GM06990 (cell line): ENCODE measurements around the gene ZNF436.

Experiments used
- DNase-seq: peaks from one replicate; pipeline ENCODE4 v3.0.0-alpha.2; 2011; ENCODE audit not compliant: insufficient read length; ENCODE audit errors: extremely low read depth
- H3K27me3 ChIP-seq: replicated peaks from 2 replicates; pipeline ENCODE4 v1.6.0; 2011; ENCODE audit warnings: low read length; ENCODE audit not compliant: control insufficient read depth, insufficient read depth
- H3K36me3 ChIP-seq: 2 replicates; pipeline ENCODE4 v1.5.1; 2011; ENCODE audit warnings: low read length; ENCODE audit not compliant: control insufficient read depth, insufficient read depth
- H3K4me3 ChIP-seq: replicated peaks from 2 replicates; pipeline ENCODE4 v1.5.1; 2011; ENCODE audit warnings: low read depth, mild to moderate bottlenecking, control low read depth, low read length
- CTCF ChIP-seq: IDR thresholded peaks from 2 replicates; pipeline ENCODE4 v1.5.1; 2011; ENCODE audit warnings: low read length, control low read depth, mild to moderate bottlenecking, inconsistent platforms; ENCODE audit not compliant: insufficient read depth, poor library complexity, severe bottlenecking

Gene ZNF436

GRCh38 chr1:23392125-23392855 is 22.7 kb upstream of the ZNF436 start:
- TF ChIP-seq CTCF: no peak
- Histone ChIP-seq H3K4me3 (no peak overlapping the region), H3K27me3 (peaks cover 1% of the 10 kb centered on the region), H3K36me3 (no peaks in the 10 kb centered on the region)
- DNase-seq: no peak

- H3K27me3 ChIP-seq: peaks cover 1% of the 10 kb centered on the region
- no peak overlapping the region for H3K4me3 ChIP-seq
- H3K36me3 ChIP-seq: no peaks in the 10 kb centered on the region
- DNase-seq: no peak
- TF ChIP-seq CTCF: no peak
Observed at GRCh38 chr1:23389837-23390321, 20.2 kb upstream of the ZNF436 start.

- no peak for TF ChIP-seq CTCF
- Histone ChIP-seq H3K36me3 (no peaks in the 10 kb centered on the region), H3K27me3 (peaks cover 1% of the 10 kb centered on the region), H3K4me3 (no peak overlapping the region)
- no peak for DNase-seq
Observed at GRCh38 chr1:23387494-23387893, 17.9 kb upstream of the ZNF436 start.

GRCh38 chr1:23385119-23385621 is 15.5 kb upstream of the ZNF436 start:
- no peak for DNase-seq
- Histone ChIP-seq H3K4me3 (no peak overlapping the region), H3K36me3 (no peaks in the 10 kb centered on the region), H3K27me3 (peaks cover 1% of the 10 kb centered on the region)
- no peak for TF ChIP-seq CTCF

GRCh38 chr1:23384312-23385058 is 14.8 kb upstream of the ZNF436 start:
- no peak for DNase-seq
- TF ChIP-seq CTCF: no peak
- Histone ChIP-seq H3K4me3 (no peak overlapping the region), H3K27me3 (peaks cover 1% of the 10 kb centered on the region), H3K36me3 (no peaks in the 10 kb centered on the region)
